OCI-M2 (cell line): ENCODE measurements around the gene FAM13A.

Experiments
- DNase-seq: peaks from one replicate; lab custom pipeline; 2025; ENCODE audit not compliant: unreplicated experiment; lab: John Stamatoyannopoulos, UW

The FAM13A gene

GRCh38 chr4:88729146-88729760 is 327.7 kb downstream of the FAM13A start:
- no peak for DNase-seq

- no peak for DNase-seq
Observed at GRCh38 chr4:88728146-88728545, 328.8 kb downstream of the FAM13A start.

GRCh38 chr4:88725986-88726385 is 331.0 kb downstream of the FAM13A start:
- no peak for DNase-seq

GRCh38 chr4:88725143-88725542 is 331.8 kb downstream of the FAM13A start:
- DNase-seq = no peak

DNA sequence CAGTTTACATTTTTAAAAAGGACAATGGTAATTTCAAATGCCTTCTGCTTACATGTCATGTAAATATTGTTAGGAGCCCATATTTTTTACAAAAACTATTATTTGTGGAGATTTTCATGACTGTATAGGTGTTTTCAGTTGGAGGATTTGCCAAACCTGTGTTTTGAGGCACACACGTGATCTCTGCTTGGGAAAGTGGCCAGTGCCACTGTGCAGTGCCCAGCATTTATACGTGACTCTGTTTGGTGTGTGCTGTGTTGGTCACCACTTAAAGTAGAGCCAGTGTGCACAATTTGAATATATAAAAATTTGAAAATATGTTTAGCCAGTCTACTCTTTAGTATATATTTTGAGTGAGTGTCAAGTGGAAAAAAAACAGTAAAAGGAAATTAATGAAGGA is 332.6 kb downstream of the FAM13A start:
- DNase-seq = no peak

GRCh38 chr4:88722828-88723227 is 334.2 kb downstream of the FAM13A start:
- no peak for DNase-seq

DNA sequence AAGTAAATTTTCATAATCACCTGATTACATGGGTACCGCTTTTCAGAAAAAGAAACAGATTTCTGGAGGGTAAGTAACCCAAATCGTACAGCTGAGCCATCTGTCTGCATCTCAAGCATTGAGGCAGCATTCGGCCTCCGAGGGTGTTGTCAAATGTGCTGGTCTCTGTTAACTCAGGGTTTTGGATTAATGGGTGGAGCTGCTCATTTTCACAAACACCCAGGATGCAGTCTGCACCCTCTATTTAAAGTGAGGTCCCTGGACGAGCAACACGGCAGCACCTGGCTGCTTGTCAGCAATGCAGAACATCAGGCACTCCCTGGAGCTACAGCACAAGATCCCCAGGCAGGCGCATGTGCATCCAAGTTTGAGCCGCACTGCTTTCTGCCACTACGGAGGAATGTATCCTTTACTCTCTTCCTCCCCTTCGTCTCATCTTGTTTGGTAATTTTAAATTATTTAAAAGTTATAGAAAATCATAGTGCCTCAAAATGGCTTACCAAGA is 334.7 kb downstream of the FAM13A start:
- DNase-seq = no peak

GRCh38 chr4:88720451-88721428 is 336.2 kb downstream of the FAM13A start:
- DNase-seq = no peak

DNA sequence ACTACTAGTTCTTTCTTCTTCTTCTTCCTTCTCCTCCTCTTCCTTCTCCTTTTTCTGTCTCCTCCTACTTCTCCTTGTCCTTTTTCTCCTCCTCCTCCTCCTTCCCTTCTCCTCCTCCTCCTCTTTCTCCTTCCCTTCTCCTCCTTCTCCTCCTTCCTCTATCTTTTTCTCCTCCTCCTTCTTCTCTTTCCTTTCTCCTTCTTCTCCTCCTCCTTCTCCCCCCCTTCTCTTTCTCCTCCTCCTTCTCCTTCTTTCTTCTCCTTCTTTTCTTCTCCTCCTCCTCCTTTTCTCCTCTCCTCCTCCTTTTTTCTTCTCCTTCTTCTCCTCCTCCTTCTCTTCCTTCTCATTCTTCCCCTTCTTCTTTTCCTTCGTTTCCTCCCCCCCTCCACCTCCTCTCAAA is 337.6 kb downstream of the FAM13A start:
- no peak for DNase-seq

- no peak for DNase-seq
Observed at GRCh38 chr4:88718098-88718497, 338.9 kb downstream of the FAM13A start.

- DNase-seq = no peak
Observed at GRCh38 chr4:88713782-88714181, 343.2 kb downstream of the FAM13A start.

GRCh38 chr4:88709989-88710388 is 347.0 kb downstream of the FAM13A start:
- DNase-seq = no peak

DNA sequence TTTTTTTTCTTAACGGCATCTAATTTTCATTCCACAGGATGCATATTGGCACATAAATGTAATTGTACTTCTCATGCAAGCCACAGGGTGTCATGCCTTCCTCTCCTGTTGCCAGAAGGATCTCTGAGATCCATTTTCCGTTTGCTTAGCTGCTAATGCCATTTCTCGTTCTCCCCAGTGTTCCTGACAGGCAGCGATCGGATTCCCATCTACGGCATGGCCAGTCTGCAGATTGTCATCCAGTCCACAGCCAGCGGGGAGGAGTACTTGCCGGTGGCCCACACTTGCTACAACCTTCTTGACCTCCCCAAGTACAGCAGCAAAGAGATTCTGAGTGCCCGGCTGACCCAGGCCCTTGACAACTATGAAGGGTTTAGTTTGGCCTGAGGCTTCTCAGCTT is 350.4 kb downstream of the FAM13A start:
- no peak for DNase-seq

DNA sequence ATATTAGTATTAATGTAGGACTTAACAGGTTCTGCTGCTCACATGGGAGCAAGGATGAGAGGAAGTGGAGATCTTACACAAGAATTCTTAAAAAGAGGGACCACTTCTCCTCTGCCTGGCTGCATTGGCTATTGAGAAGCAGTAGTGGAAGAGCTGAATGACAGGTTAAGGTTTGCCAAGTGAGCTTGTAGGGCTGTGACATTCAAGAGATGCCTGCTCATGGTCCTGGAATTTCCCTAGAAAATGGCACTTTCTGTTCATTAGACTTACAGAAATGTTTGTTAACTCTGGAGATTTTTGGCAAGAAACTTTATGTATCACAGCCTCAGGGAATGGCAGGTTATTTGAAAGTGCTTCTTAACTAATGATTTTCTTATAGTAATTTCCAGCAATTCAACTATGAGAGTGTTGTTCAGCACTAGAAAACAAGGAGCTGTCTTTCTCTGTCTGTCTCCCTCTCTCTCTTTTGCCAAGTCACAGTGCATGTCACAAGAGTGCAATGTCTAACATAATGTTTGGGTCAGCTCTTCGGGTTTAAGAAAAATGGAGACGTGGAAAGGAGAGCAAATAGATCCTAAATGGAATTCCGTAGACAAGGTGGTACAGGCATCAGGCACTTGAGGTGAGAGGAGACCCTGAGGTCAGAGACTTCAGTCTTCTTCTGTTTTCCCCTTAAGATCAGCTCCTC is 351.0 kb downstream of the FAM13A start:
- no peak for DNase-seq

- no peak for DNase-seq
Observed at GRCh38 chr4:88705223-88705622, 351.8 kb downstream of the FAM13A start.

DNA sequence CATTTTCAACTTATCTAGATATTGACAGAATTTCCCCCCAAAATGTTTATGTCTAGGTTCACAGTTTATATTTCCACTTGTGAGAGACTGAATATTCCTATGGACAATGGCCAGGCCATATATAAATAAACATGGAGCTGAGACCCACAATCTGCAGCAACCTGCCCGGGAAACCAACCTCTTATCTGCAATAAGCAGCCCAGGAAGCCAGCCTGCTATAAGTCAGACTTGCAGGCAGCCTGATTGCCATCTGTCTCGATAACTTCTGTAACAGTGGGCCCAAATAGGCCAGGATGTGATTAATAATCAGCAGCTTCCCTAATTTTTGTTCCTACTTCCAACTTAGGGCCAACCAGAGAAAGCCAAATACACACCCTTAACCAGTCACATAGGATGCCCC is 354.2 kb downstream of the FAM13A start:
- DNase-seq = no peak

GRCh38 chr4:88698519-88698918 is 358.5 kb downstream of the FAM13A start:
- no peak for DNase-seq

DNA sequence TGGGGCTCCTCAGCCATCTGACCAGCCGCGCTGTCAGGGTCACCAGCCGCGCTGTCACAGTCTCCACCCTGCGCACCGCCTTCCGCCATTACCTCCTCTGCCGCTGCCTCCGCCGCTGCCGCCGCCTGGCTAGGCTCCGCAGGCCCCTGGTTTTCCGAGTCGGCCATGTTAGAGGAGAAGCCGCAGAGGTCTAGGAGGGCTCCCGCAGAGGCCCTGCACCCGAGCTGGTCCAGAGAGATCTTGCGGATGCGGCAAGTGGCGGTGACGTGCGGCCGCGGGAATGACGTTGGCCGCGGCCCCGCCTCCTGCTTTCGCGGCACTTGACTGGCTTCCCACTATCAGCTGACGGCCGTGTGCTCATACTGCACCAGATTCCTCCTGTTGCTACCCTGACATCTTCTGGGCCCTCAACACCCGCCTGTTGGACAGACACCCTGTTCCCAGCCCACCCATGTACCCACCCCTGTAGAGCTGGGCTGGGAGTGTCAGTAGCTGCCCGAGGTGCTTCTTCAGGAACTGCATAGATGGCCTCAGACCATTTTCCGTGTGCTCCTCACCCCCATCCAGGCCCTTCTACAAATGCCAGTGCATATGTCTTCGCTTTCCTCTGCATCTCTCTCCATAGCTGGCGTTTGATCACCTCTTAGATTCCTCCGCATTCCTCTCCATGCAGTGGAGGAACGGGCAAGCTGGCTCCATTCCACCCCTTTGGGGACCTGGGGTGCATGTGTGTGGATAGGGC is 359.2 kb downstream of the FAM13A start, which contains the start of gene NAP1L5:
Gene NAP1L5 (minus strand): TSS at position 242 of the 742 bp plus-strand sequence. CDS start 75 bp downstream, at position 167.
- DNase-seq = no peak

- no peak for DNase-seq
Observed at GRCh38 chr4:88697141-88697540, 359.8 kb downstream of the FAM13A start.

DNA sequence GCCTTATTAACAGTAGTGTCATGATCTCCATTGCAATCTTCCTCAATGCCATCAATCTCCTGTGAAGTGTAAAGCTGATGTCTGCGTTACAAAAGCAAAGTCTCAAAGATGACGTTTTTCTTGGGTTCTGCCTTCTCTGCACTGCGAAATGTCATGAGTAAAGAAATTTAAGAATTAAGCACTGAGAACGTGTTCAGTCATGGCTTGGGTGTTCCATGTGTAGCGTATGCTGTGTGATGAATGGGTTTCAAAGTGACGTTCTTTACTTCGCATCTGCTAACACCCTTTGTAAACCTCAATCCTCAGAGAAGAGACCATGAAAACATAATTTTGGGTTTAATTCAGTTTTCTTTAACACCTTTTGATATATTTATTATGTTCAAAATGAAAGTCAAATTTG is 360.4 kb downstream of the FAM13A start:
- DNase-seq = no peak

GRCh38 chr4:88693792-88694191 is 363.2 kb downstream of the FAM13A start:
- DNase-seq = no peak
